ENCODE results near the gene OASL.

GRCh38 chr12:120971299-120972180, 67.5 kb downstream of the OASL start:
- TF ChIP-seq POLR2A (IDR thresholded peaks at IDR 0.05): no peak
- peak in 6 of 7 experiments; percentile 50 to 72 (median 63) for TF ChIP-seq CTCF (IDR thresholded peaks at IDR 0.05)

All from body of pancreas (tissue), 4 donors.